HG03571 (cell line): Measurements from ENCODE around the gene CENPK.
"Not testable (repeated sequence)": the region's sequence is repeated elsewhere in the genome, so short reads cannot be mapped to it uniquely, and the experiment has no call there.

Source experiments
- ATAC-seq: cut with Tn5 transposase; IDR thresholded peaks from one replicate; pipeline ENCODE4 v1.9.1; 2021; ENCODE audit not compliant: unreplicated experiment

CENPK gene

DNA sequence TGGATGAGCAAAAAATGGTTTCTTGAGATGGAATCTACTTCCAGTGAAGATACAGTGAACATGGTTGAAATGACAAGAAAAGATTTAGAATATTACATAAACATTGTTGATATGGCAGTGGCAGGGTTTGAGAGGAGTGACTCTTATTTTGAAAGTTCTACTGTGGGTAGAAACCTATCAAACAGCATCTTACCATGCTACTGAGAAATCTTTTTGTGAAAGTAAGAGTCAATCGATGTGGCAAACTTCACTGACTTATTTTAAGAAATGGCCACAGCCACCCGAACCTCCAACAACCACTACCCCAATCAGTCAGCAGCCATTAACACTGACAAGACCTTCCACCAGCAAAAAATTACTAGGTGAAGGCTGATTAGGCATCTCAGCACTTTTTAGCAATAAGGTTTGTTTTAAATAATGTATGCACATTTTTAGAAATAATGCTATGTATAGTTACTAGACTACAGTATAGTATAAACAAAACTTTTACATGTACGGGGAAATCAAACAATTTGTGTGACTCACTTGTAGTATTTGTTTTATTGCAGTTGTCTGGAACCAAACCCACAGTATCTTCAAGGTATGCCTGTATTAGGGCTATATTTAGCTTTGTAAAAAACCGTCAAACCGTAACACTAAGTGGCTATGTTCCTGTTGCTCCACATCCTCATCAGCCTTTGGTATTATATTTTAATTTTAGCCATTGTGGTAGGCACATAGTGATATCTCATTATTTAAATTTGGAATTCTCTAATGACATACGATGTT is 50.6 kb downstream of the CENPK start:
- no peak for ATAC-seq

DNA sequence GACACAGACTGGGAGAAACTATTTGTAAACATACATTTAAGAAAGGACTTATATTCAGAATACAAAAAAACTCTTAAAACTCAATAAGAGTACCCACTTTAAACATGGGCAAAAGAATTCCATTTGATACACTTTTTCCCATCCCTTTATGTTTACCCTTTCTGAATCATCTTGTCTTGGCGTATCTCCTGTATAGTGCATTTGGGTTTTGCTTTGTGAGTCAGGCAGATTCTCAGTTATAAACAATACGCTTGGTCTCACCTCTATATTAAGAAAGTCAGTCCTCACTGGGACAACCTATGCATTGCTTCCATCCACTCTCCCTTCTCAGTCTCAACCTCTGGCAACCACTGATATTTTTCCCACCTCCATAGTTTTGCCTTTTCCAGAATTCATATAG is 54.0 kb downstream of the CENPK start:
- ATAC-seq, result no peak

DNA sequence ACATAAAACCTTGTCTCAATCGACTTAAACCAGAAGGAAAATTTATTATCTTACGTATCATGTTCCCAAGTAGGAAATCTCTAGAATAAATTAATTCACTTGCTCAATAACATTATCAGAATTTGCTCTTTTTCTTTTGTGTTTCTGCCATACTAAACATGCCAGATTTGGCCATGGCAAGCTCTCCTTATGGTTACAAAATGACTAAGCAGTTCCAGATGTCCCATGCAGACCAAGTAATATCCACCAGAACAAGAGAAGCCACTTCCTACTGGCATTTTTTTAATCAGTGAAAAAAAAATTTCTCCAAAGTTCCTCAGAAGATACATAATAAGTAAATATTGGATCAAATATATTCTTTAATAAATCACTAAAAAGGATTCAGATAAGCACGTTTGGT is 56.0 kb downstream of the CENPK start:
- no peak for ATAC-seq

DNA sequence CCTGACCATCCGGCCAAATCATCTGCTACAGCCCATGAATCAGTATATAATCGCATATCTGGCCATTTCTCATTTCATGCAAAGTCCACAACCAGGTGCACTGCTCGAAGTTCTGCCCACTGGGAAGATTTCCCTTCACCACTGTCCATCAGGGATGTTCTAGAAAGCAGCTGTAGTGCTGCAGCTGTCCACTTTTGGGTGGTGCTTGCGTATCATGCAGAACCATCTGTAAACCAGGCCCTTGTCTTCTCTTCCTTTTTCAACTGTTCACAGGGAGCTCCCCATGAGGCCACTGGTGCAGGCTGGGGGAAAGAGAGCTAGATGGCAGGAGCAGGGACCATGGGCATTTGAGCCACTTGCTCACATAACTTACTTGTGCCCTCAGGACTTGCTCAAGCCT is 73.8 kb downstream of the CENPK start:
- no peak for ATAC-seq

DNA sequence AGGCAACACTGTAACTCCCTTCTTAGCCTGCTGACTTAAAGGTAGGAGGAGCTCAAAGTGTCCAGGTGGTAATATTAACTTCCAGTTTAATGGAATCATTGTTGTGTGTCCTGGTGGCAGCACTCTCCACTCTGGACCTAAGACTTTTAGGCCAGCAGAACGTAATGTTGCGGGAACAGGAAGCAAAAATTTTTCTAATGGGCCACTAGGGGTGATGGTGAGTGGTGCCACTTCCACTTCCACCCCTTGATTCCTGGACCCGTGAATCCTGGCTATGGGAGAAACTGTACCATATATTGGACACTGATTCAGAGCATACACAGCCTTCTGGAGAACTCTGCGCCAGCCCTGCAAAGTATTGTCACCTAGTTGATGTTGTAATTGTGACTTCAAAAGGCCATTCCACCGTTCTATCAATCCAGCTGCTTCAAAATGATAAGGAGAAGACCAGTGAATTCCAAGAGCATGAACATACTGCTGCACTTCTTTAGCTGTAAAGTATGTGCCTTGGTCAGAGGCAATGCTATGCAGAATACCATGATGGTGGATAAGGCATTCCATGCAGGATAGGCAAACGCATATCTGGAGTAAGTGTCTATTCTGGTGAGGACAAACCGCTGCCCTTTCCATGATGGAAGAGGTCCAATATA is 74.8 kb downstream of the CENPK start:
- ATAC-seq, result not testable (repeated sequence)

DNA sequence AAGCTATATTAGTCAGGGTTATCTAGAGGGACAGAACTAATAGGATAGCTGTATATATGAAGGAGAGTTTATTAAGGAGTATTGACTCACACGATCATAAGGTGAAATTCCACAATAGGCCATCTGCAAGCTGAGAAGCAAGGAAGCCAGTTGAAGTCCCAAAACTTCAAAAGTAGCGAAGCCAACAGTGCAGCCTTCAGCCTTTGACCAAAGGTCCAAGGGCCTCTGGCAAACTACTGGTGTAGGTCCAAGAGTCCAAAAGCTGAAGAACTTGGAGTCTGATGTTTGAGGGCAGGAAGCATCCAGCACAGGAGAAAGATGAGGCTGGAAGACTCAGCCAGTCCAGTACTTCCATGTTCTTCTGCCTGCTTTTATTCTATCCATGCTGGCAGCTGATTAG is 76.2 kb downstream of the CENPK start:
- not testable (repeated sequence) for ATAC-seq

DNA sequence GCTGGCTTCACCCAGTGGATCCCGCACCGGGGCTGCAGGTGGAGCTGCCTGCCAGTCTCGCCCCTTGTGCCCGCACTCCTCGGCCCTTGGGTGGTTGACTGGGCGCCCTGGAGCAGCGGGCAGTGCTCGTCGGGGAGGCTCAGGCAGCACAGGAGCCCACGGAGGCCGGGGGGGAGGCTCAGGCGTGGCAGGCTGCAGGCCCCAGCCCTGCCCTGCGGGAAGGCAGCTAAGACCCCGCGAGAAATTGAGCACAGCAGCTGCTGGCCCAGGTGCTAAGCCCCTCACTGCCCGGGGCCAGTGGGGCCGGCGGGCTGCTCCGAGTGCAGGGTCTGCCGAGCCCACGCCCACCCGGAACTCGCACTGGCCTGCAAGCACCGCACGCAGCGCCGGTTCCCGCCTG is 77.6 kb downstream of the CENPK start:
- ATAC-seq, result no peak

DNA sequence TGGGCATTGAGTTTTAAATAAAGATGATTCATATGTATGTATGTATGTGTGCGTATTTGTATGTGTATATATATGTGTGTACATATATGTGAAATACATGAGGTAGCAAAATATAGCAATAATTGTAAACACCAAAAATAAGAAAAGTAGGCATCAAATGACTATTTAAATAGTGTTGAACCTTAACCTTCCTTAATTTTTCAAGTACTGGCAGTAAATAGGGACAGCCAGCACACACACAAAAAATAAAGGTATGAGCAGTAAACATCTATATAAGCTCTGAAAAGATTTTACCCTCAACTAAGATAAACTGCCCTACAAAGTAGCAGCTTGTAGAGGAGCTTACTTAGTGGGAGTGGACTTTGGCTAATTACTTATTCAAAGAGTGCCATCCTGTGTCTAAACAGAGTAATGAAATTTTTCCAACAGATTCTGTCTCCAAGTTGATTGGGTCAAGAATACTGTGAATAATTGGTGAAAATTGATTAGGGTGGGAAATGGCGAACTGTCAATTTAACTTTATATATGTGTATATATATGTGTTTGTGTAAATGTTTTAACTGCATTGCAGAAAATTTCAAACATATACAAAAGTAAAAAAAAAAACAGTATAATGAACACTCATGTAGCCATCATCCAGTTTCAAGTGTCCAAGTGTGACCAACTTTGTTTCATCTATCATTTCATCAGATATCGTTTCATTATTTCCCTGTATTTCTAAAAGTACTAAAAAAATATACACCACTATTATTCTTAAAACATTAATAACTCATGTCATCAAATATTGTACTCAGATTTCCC is 79.2 kb downstream of the CENPK start:
- peak; percentile 41 for ATAC-seq

DNA sequence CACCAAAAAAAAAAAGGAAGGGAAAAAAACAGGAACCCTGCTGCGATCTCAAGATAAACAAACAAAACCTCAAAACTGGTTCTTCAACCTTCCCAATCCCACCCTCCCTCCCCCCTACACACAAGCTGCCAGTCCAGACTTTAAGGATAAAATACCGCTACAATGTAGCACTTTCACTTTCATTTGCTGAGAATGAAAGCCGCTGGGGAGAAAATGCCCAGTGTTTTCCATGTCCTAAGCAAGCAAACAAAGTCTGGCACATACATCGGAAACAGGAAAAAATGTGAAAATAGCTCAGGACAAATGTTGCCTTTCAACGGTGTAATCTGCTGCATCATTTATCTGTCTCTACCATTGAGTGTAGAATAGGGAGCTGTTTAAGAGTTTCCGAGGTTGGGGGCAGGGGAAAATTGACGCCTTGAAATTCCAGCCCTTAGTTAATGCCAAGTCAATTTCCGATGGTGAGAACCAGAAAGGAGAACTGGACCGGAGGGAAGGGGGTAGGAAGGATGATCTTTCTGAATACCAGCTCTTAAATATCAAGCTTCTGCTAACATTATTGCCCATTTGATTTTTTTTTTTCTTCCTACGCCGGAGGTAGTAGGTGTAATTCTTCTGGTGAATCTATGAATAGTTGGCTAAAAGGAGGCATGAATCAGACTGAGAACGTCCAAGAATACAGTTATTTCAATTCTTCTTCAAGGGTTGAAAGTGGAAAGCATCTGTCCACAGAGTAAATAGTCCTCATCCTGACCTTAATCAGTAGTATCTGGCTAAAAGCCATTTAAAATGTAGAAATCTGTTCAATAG is 80.0 kb downstream of the CENPK start:
- no peak for ATAC-seq

DNA sequence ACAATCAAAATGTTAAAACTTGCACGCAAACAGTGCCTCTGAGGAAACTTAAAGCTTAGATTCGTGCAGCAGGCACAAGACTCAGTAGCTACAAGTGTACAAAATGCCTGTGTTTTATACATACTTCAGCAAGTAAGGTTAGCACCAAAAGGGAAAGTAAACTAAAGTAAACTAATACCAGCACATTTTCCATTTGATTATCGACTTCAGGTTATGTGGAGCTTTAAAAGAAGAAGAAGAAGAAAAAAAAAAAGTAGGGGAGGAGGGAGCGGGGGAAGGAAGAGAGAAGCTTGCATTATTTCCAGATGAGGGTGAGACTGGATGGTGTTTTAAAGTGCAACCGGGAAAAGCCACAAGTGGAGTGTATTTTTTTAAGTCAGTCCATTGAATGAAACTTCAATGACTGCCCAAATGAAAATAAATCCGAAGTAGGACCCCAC is 80.7 kb downstream of the CENPK start:
- ATAC-seq, result peak; percentile 22

DNA sequence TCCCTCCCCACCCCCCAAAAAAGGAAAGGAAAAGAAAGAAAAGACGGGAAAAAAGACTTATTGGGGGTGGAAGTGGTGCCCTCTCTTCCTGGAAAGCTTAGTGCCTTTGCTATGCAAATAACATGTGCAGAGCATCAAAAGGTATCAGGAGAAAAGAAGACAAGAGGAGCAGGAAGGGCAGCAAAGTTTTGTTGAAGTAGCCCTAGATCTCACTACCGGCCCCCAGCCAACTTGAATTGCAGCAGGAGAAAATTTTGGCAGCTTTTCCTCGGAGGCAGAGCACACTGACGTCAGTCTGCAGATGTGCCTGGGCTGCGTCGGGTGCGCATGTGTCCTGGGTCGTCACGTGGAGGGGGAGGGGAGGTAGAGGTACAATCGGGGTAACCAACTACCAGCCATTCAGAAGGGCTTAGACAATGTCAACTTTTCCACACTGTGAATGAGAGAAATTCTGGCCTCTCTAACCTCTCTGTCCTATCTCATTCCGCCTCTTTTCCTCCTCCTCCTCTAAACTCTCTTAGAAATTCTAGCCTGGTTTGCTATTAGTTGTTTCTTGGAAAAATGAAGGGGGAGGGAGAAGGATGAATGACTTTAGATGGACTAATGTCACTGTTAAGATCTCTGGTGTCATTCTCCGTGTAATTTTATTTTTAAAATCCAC is 81.2 kb downstream of the CENPK start, which contains the start of gene ADAMTS6:
TSS of gene ADAMTS6 (minus strand) at position 286 of the 661 bp plus-strand sequence. CDS start 8,247 bp downstream, outside the sequence.
- peak; percentile 78 for ATAC-seq

DNA sequence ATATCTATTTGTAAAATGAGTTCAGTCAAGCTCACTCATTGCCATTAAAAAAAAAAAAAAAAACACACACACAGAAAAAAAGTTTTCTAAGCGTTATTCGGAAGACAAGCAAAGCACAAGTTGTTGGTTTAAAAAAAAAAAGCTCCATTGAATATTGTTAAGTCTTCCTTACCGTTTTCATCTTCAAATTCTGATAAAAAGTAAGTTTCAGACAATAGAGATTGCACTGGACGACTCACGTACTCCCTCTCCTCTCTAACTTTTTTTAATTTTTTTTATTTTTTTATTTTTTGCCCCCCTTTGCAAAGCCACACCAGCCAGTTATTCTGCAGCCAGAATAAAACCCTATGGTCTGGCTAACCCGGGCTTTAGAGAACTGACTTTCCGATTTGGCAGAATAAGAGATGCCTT is 81.8 kb downstream of the CENPK start:
- ATAC-seq, result peak; percentile 6

DNA sequence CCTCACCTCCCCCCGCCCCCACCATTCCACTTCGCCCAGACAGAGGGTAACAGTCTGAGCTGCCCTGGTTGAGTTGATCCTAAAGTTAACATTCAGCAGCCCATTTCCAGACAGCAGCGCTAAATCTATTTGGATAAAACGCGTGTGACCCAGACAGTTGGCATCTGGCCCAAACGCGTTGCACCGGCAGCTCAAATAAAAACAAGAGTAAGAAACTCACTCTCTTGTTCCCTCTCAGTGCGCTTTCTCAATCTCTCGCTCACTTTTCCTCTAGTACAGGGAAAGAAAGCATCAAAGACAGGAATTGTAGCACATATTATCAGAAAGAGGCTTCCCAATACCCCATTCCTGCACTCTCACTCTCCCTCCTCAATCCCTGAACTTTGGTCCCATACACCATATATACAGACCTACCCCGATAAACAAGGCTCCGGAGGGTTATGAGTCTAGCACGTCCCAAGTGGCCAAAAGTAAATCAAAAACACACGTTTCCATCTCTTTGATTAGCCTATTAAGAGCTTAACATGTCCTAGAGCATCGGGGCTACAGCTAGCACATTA is 82.6 kb downstream of the CENPK start:
- ATAC-seq, result no peak

DNA sequence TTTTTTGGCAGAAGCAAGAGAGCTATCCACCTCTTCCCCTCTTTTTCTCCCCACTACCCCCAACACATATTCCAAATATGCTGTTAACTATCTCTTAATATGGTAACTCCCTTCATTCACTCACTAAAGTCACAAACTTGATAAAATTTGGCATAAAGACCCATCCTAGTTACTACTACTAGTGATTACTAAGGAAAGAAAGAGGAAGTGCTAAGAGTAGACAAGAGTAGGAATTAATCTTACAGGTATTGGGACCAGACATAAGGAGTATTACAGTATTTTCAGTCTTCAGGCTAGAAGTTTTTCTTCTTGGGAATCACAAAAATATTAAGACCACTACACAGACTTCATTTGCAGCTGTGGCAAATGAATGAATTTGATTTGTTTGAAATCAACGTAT is 83.4 kb downstream of the CENPK start:
- no peak for ATAC-seq

DNA sequence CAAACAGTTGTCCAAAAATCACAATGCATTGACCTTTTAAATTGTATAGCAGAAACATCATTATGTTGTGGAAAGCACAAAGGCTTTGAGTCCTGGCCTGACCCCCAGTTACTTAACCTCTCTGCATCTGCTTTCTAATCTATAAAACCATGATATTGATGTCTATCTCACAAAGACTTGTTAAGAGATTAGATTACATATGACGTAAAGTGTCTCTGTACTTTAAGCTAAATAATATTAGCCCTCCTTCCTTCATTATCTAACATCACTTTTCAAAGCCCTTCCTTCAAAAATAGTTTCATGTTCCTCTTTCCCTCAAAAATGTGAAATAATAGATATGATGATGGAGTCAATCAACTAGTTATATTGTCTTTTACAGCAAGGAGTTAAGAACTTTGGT is 84.6 kb downstream of the CENPK start:
- ATAC-seq, result no peak

DNA sequence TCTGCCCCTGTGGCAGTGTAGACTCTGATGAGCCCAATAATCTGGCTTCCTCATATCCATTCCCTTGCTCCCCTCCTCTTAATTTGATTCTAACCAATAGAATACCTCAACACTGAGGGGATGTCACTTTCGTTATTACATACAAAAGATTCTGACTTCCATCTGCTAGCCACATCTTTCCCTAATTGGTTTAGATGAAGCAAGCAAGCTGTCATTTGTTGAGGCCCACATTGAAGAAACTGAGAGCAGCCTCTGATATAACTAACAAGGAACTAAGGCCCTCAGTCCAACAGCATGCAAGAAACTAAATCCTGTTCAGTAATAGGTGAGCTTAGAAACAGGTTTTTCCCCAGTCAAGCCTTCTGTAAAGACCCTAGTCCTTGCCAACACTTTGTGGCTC is 87.1 kb downstream of the CENPK start:
- no peak for ATAC-seq

DNA sequence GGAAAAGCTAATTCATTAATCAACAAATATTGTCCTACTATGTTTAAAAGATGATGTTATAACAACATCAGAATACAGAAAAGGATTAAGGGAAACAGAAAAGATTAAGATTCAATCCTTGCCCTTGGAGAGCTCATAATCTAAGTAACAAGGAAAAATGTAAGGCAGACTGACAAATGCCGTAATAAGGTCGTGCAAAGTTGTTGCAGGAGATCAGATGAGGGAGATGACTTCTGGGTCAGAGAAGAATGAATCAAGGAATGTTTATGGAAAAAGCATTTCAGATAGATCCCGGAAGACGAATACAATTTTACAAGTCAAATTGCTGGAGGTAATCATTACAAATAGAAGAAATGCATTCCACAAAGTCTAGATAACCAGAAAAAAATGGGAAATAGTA is 87.6 kb downstream of the CENPK start:
- no peak for ATAC-seq

DNA sequence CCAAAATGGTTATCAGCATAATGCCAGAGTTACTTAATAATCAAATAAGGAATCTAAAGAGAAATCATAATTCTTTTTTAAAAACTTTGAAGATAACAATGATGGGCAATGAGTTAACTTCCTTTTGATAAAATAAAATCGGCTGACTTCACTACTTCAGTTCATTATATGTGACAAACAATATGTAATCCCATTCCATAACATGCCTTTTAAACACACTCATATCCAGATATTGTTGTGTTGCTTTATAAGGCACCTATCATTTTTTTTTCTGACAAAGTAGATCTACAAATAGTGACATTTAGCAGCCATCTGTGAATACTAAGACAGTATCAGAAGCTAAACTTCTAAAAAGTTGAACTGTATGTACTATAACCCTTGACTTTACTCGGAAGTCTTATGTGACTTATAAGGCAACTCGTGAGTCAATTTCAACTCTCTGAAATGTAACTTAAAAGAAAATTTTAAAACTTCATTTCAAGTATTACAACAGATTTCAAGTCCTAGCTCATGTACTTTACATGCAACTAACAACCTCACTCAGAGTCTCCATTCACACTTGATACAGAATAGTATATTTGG is 88.7 kb downstream of the CENPK start:
- ATAC-seq, result no peak

DNA sequence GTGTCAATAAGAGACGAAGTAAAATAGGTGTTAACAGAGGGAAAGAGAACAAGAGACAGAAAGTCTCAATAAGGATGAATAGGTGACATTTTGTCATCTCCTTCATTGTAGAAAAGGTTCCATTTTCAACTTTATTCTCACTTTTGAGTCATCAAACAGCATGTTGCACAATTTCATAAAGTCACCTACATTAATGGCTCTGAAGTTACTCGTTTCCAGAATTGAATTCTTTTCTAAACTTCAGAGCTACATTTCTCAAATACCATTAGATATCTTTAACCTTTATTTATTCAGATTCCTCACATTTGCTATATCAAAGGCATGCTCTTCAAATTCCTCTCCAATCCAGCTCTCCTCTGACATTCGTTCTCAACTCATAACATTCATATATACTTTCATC is 94.3 kb downstream of the CENPK start:
- no peak for ATAC-seq
